Neuronal stem cell (in vitro differentiated cells): ENCODE measurements around the gene PTPRQ.

ENCODE experiments used
- DNase-seq: peaks from one replicate; pipeline ENCODE4 v3.0.0-alpha.2; 2013; ENCODE audit warnings: low spot score
- H2AFZ ChIP-seq: one replicate; pipeline ENCODE4 v1.6.1; 2013; ENCODE audit warnings: mild to moderate bottlenecking, low read length, inconsistent platforms
- H2AK5ac ChIP-seq: 2 replicates; pipeline ENCODE4 v1.6.1; 2013; ENCODE audit warnings: low read depth, mild to moderate bottlenecking, inconsistent platforms, low read length, moderate library complexity, mixed read lengths
- H2BK120ac ChIP-seq: 2 replicates; pipeline ENCODE4 v1.6.1; 2013; ENCODE audit warnings: low read depth, mild to moderate bottlenecking, inconsistent platforms, low read length, moderate library complexity, mixed read lengths
- H2BK12ac ChIP-seq: one replicate; pipeline ENCODE4 v1.6.1; 2013; ENCODE audit warnings: low read length, inconsistent platforms
- H2BK15ac ChIP-seq: 2 replicates; pipeline ENCODE4 v1.6.1; 2013; ENCODE audit warnings: mild to moderate bottlenecking, low read length, inconsistent platforms, mixed read lengths
- H2BK5ac ChIP-seq: one replicate; pipeline ENCODE4 v1.6.1; 2013; ENCODE audit warnings: inconsistent platforms, mild to moderate bottlenecking, low read length, moderate library complexity
- H3K14ac ChIP-seq: one replicate; pipeline ENCODE4 v1.6.1; 2013; ENCODE audit warnings: low read length, inconsistent platforms
- H3K18ac ChIP-seq: 2 replicates; pipeline ENCODE4 v1.6.1; 2013; ENCODE audit warnings: low read length, inconsistent platforms
- H3K23ac ChIP-seq: 2 replicates; pipeline ENCODE4 v1.6.1; 2013; ENCODE audit warnings: low read depth, mild to moderate bottlenecking, mixed read lengths, low read length, inconsistent platforms; ENCODE audit not compliant: poor library complexity
- H3K27ac ChIP-seq: replicated peaks from 3 replicates; pipeline ENCODE4 v1.5.1; 2013; ENCODE audit warnings: low read length, inconsistent platforms
- H3K27me3 ChIP-seq, 3 experiments: 2 replicates each; pipeline ENCODE4 v1.6.1; 2013; ENCODE audit warnings: low read length in 3 of 3, mild to moderate bottlenecking in 2 of 3, inconsistent platforms in 1 of 3, low read depth in 1 of 3, mixed read lengths in 1 of 3, moderate library complexity in 1 of 3; ENCODE audit not compliant: control insufficient read depth in 3 of 3, insufficient read depth in 3 of 3
- H3K36me3 ChIP-seq, 2 donors: replicated peaks in 1 of 2; 2 replicates each; pipeline ENCODE4 v1.6.1; 2013; ENCODE audit warnings: low read length in 2 of 2; ENCODE audit not compliant: control insufficient read depth in 2 of 2, insufficient read depth in 2 of 2
- H3K4ac ChIP-seq: 2 replicates; pipeline ENCODE4 v1.6.1; 2013; ENCODE audit warnings: inconsistent platforms, mild to moderate bottlenecking, low read length, moderate library complexity
- H3K4me1 ChIP-seq, 2 donors: 1 replicate in 1 of 2; 2 replicates in 1 of 2; pipeline ENCODE4 v1.6.1; 2013; ENCODE audit warnings: low read length in 2 of 2, low read depth in 1 of 2; ENCODE audit not compliant: control insufficient read depth in 2 of 2, insufficient read depth in 1 of 2
- H3K4me2 ChIP-seq: one replicate; pipeline ENCODE4 v1.6.1; 2013; ENCODE audit warnings: mild to moderate bottlenecking, low read length, inconsistent platforms; ENCODE audit not compliant: insufficient read depth, poor library complexity, severe bottlenecking
- H3K4me3 ChIP-seq, 2 donors: 2 replicates each; pipeline ENCODE4 v1.5.1; 2013; ENCODE audit warnings: low read length in 2 of 2, mild to moderate bottlenecking in 2 of 2, inconsistent platforms in 1 of 2, moderate library complexity in 1 of 2
- H3K79me1 ChIP-seq: one replicate; pipeline ENCODE4 v1.6.1; 2013; ENCODE audit warnings: low read depth, mild to moderate bottlenecking, inconsistent platforms, low read length, moderate library complexity
- H3K9ac ChIP-seq: one replicate; pipeline ENCODE4 v1.6.1; 2013; ENCODE audit warnings: mild to moderate bottlenecking, low read depth, low read length, inconsistent platforms; ENCODE audit not compliant: poor library complexity
- H3K9me3 ChIP-seq, 2 donors: replicated peaks in 1 of 2; 2 replicates each; pipeline versions ENCODE3 to v1.6.1; 2013; ENCODE audit warnings: low read length in 2 of 2, mild to moderate bottlenecking in 2 of 2, inconsistent platforms in 1 of 2, low read depth in 1 of 2, mixed read lengths in 1 of 2, moderate library complexity in 1 of 2; ENCODE audit not compliant: control insufficient read depth in 2 of 2, insufficient read depth in 1 of 2
- H4K8ac ChIP-seq: one replicate; pipeline ENCODE4 v1.6.1; 2013; ENCODE audit warnings: low read depth, mild to moderate bottlenecking, inconsistent platforms, low read length, moderate library complexity
- H4K91ac ChIP-seq: one replicate; pipeline ENCODE4 v1.6.1; 2013; ENCODE audit warnings: low read length, low read depth, mild to moderate bottlenecking, inconsistent platforms; ENCODE audit not compliant: poor library complexity
- WGBS, 2 donors: extraction: QIAGEN DNeasy Blood & Tissue Kit; methylation state at CpG; one replicate each; pipeline ENCODE4 v1.1.7; 2013; ENCODE audit warnings: missing lambda C conversion rate in 2 of 2, mixed read lengths in 1 of 2; ENCODE audit not compliant: insufficient read length in 2 of 2, insufficient replicate concordance in 1 of 2; ENCODE audit errors: extremely low coverage in 2 of 2; 5-methylcytosine and 5-hydroxymethylcytosine counted together

PTPRQ gene

GRCh38 chr12:80708975-80709328, 264.9 kb downstream of the PTPRQ start:
- WGBS, 2 donors: no CpG with 5 or more reads among the region's 10 CpGs
- no peak overlapping the region for H2BK5ac ChIP-seq
- H2BK12ac ChIP-seq: no peak overlapping the region
- peak overlapping the region; percentile 50 for H3K4me2 ChIP-seq
- H3K18ac ChIP-seq: no peak overlapping the region
- H2BK120ac ChIP-seq: no peak overlapping the region
- no peak overlapping the region for H3K4ac ChIP-seq
- H3K4me1 ChIP-seq: peaks cover 0 to 3% of the 10 kb centered on the region in 2 donors
- no peak overlapping the region for H4K91ac ChIP-seq
- peak overlapping the region; percentile 72 for H2AFZ ChIP-seq
- H3K14ac ChIP-seq: no peak overlapping the region
- H3K79me1 ChIP-seq: no peaks in the 10 kb centered on the region
- H3K27ac ChIP-seq: no peak overlapping the region
- peaks cover 0 to 32% (median 2%) of the 10 kb centered on the region in 3 experiments for H3K27me3 ChIP-seq
- no peak overlapping the region for H3K23ac ChIP-seq
- H3K9me3 ChIP-seq: no peaks in the 10 kb centered on the region
- H3K36me3 ChIP-seq: no peaks in the 10 kb centered on the region
- no peak overlapping the region for H3K9ac ChIP-seq
- H3K4me3 ChIP-seq: peak overlapping the region in 1 of 2 donors; percentile 75
- H2BK15ac ChIP-seq: no peak overlapping the region
- no peak overlapping the region for H4K8ac ChIP-seq
- DNase-seq: no peak
- no peak overlapping the region for H2AK5ac ChIP-seq

GRCh38 chr12:80709811-80710726, 266.0 kb downstream of the PTPRQ start:
- Histone ChIP-seq H4K8ac (no peak overlapping the region), H3K23ac (no peak overlapping the region), H2BK120ac (no peak overlapping the region), H2AFZ (peak overlapping the region; percentile 21), H3K27me3 (peaks cover 0 to 41% (median 2%) of the 10 kb centered on the region in 3 experiments), H2AK5ac (no peak overlapping the region), H3K9ac (no peak overlapping the region), H2BK12ac (no peak overlapping the region), H3K27ac (no peak overlapping the region), H2BK15ac (no peak overlapping the region), H3K18ac (no peak overlapping the region), H3K14ac (no peak overlapping the region), H3K4me1 (peaks cover 0 to 3% of the 10 kb centered on the region in 2 donors), H3K4ac (no peak overlapping the region), H3K36me3 (no peaks in the 10 kb centered on the region), H3K4me3 (no peak overlapping the region), H3K79me1 (no peaks in the 10 kb centered on the region), H2BK5ac (no peak overlapping the region), H4K91ac (no peak overlapping the region), H3K9me3 (no peaks in the 10 kb centered on the region), H3K4me2 (peak overlapping the region; percentile 29)
- WGBS, 2 donors: no CpG with 5 or more reads among the region's 20 CpGs
- DNase-seq: peak; percentile 59

GRCh38 chr12:80710727-80711449, 266.9 kb downstream of the PTPRQ start:
- Histone ChIP-seq H2AFZ (no peak overlapping the region), H3K4me3 (no peak overlapping the region), H4K8ac (no peak overlapping the region), H3K27me3 (peaks cover 0 to 41% (median 2%) of the 10 kb centered on the region in 3 experiments), H3K18ac (no peak overlapping the region), H2BK15ac (no peak overlapping the region), H3K27ac (no peak overlapping the region), H2BK12ac (no peak overlapping the region), H2BK120ac (no peak overlapping the region), H3K79me1 (no peaks in the 10 kb centered on the region), H3K14ac (no peak overlapping the region), H3K4ac (no peak overlapping the region), H3K9ac (no peak overlapping the region), H3K4me2 (no peak overlapping the region), H4K91ac (no peak overlapping the region), H3K23ac (no peak overlapping the region), H2BK5ac (no peak overlapping the region), H3K36me3 (no peaks in the 10 kb centered on the region), H2AK5ac (no peak overlapping the region), H3K9me3 (no peaks in the 10 kb centered on the region), H3K4me1 (peaks cover 0 to 3% of the 10 kb centered on the region in 2 donors)
- no CpG with 5 or more reads among the region's 1 CpG for WGBS, 2 donors
- DNase-seq: no peak

GRCh38 chr12:80711866-80712265, 267.8 kb downstream of the PTPRQ start:
- no peaks in the 10 kb centered on the region for H3K9me3 ChIP-seq
- no peak overlapping the region for H2AK5ac ChIP-seq
- H3K9ac ChIP-seq: no peak overlapping the region
- H3K4me3 ChIP-seq: no peak overlapping the region
- H2BK120ac ChIP-seq: no peak overlapping the region
- H3K4ac ChIP-seq: no peak overlapping the region
- peaks cover 0 to 3% of the 10 kb centered on the region in 2 donors for H3K4me1 ChIP-seq
- H2BK5ac ChIP-seq: no peak overlapping the region
- no peak overlapping the region for H2BK15ac ChIP-seq
- no peak overlapping the region for H3K27ac ChIP-seq
- no peak overlapping the region for H3K23ac ChIP-seq
- WGBS, 2 donors: no CpG with 5 or more reads among the region's 1 CpG
- H3K4me2 ChIP-seq: no peak overlapping the region
- no peak overlapping the region for H4K8ac ChIP-seq
- H3K14ac ChIP-seq: no peak overlapping the region
- DNase-seq: no peak
- H2AFZ ChIP-seq: no peak overlapping the region
- H2BK12ac ChIP-seq: no peak overlapping the region
- no peaks in the 10 kb centered on the region for H3K36me3 ChIP-seq
- no peak overlapping the region for H3K18ac ChIP-seq
- peaks cover 0 to 40% (median 2%) of the 10 kb centered on the region in 3 experiments for H3K27me3 ChIP-seq
- H4K91ac ChIP-seq: no peak overlapping the region
- H3K79me1 ChIP-seq: no peaks in the 10 kb centered on the region
